Activated CD4-positive, CD25-positive, alpha-beta regulatory T cell treated with anti-CD3 and anti-CD28 coated beads, Interleukin-2, amount 50 U/mL, for 72 hours (primary cell): ENCODE results near the gene FNDC1.

Experiments used
- DNase-seq: peaks from one replicate; pipeline ENCODE4 v3.0.0; 2021

The FNDC1 gene

GRCh38 chr6:159213405-159213804 is 44.2 kb downstream of the FNDC1 start:
- no peak for DNase-seq

- DNase-seq: no peak
Observed at GRCh38 chr6:159214281-159214680, 45.1 kb downstream of the FNDC1 start.

GRCh38 chr6:159217595-159218275 is 48.5 kb downstream of the FNDC1 start:
- no peak for DNase-seq

- no peak for DNase-seq
Observed at GRCh38 chr6:159220093-159220492, 50.9 kb downstream of the FNDC1 start.

- DNase-seq: no peak
Observed at GRCh38 chr6:159221486-159222170, 52.4 kb downstream of the FNDC1 start.

- DNase-seq: no peak
Observed at GRCh38 chr6:159224452-159224851, 55.3 kb downstream of the FNDC1 start.

- DNase-seq: no peak
Observed at GRCh38 chr6:159229651-159230051, 60.5 kb downstream of the FNDC1 start.

- no peak for DNase-seq
Observed at GRCh38 chr6:159232106-159232645, 63.0 kb downstream of the FNDC1 start.

GRCh38 chr6:159232751-159233150 is 63.6 kb downstream of the FNDC1 start:
- DNase-seq: no peak

- DNase-seq: no peak
Observed at GRCh38 chr6:159233365-159234101, 64.3 kb downstream of the FNDC1 start.

GRCh38 chr6:159234102-159234553 is 64.9 kb downstream of the FNDC1 start:
- DNase-seq: no peak

GRCh38 chr6:159238920-159239558 is 69.8 kb downstream of the FNDC1 start:
- no peak for DNase-seq

GRCh38 chr6:159249128-159249527 is 79.9 kb downstream of the FNDC1 start:
- DNase-seq: no peak

GRCh38 chr6:159249752-159250151 is 80.6 kb downstream of the FNDC1 start:
- DNase-seq: no peak

- no peak for DNase-seq
Observed at GRCh38 chr6:159250633-159251032, 81.4 kb downstream of the FNDC1 start.

- DNase-seq: no peak
Observed at GRCh38 chr6:159252955-159253508, 83.8 kb downstream of the FNDC1 start.

GRCh38 chr6:159254186-159254585 is 85.0 kb downstream of the FNDC1 start:
- DNase-seq: no peak

- DNase-seq: no peak
Observed at GRCh38 chr6:159255434-159255951, 86.3 kb downstream of the FNDC1 start.

GRCh38 chr6:159256128-159256527 is 86.9 kb downstream of the FNDC1 start:
- DNase-seq: no peak

- no peak for DNase-seq
Observed at GRCh38 chr6:159257846-159258245, 88.6 kb downstream of the FNDC1 start.

- DNase-seq: no peak
Observed at GRCh38 chr6:159259441-159260125, 90.4 kb downstream of the FNDC1 start.

- DNase-seq: no peak
Observed at GRCh38 chr6:159260208-159260607, 91.0 kb downstream of the FNDC1 start.
